ENCODE measurements around the gene RNMT.

DNA sequence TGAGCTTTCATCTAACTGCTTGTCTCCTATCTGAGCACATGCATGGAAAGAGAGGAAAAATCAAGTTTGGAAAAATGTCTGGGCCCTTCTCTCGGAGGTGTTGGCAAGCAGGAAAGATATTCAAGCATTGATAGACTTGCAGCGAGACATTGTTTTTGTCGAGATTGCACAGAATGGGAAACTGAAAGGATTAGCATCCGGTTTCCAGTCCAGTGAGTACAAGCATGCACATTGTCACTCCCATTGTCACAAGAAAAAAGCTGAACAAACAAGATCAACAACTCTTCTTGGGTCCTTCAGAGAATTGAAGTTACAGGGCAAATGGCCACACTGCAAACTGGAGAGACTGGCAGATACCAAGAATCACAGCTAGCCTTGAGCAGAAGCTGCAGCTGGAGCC, 77.8 kb downstream of the RNMT start:
- no peak for TF ChIP-seq ZNF274 (IDR thresholded peaks at IDR 0.05; ENCODE audit: low read depth, low read length)
- TF ChIP-seq YY1 (IDR thresholded peaks at IDR 0.05; ENCODE audit: insufficient read depth, insufficient read length) = no peak

All from NT2/D1 (cell line).